AG09319 (cell line): ENCODE measurements around the gene RAB40C.

ENCODE experiments used
- DNase-seq: peaks from one replicate; pipeline ENCODE4 v3.0.0-alpha.2; 2010; ENCODE audit warnings: low read depth; ENCODE audit errors: extremely low read depth
- CTCF ChIP-seq: IDR thresholded peaks from 2 replicates; pipeline ENCODE4 v1.5.1; 2011; ENCODE audit warnings: low read depth, mild to moderate bottlenecking, inconsistent platforms, low read length, moderate library complexity

The RAB40C gene

GRCh38 chr16:572865-573650, 16.8 kb upstream of the RAB40C start:
- TF ChIP-seq CTCF, result no peak
- DNase-seq, result no peak

- no peak for DNase-seq
- TF ChIP-seq CTCF, result no peak
These were observed 15.7 kb upstream of the RAB40C start for GRCh38 chr16:574021-574760.

GRCh38 chr16:575354-576196, 14.3 kb upstream of the RAB40C start:
- DNase-seq, result no peak
- no peak for TF ChIP-seq CTCF

GRCh38 chr16:576197-576822, 13.6 kb upstream of the RAB40C start:
- no peak for DNase-seq
- no peak for TF ChIP-seq CTCF

GRCh38 chr16:576823-577201, 13.1 kb upstream of the RAB40C start:
- no peak for DNase-seq
- TF ChIP-seq CTCF, result no peak

GRCh38 chr16:577796-578195, 12.1 kb upstream of the RAB40C start:
- TF ChIP-seq CTCF, result no peak

More at GRCh38 chr16:577796-578195, 12.1 kb upstream of the RAB40C start:
- no peak for DNase-seq
